Fibroblast of lung (primary cell): ENCODE data around the gene CEP120. TPM values are rescaled to one million over a fixed set of nuclear protein-coding genes. Genes with fewer than 3 reads are reported as not detected.
"Not testable (repeated sequence)": the region's sequence is repeated elsewhere in the genome, so short reads cannot be mapped to it uniquely, and the experiment has no call there.

Source experiments
- DNase-seq, 2 donors: peaks; one replicate each; pipeline versions ENCODE4 v3.0.0 to v3.0.0-alpha.2; 2010; ENCODE audit warnings: low read depth in 2 of 2
- H2AFZ ChIP-seq: 2 replicates; pipeline ENCODE4 v1.5.1; 2012; ENCODE audit warnings: low read length, control low read depth, inconsistent platforms
- H3K27ac ChIP-seq: 2 replicates; pipeline ENCODE4 v1.5.1; 2011; ENCODE audit warnings: low read length, control low read depth; ENCODE audit not compliant: insufficient read depth
- H3K27me3 ChIP-seq: 2 replicates; pipeline ENCODE4 v1.5.1; 2011; ENCODE audit warnings: mild to moderate bottlenecking, low read length; ENCODE audit not compliant: control insufficient read depth, insufficient read depth
- H3K36me3 ChIP-seq: 2 replicates; pipeline ENCODE4 v1.5.1; 2011; ENCODE audit warnings: low read length; ENCODE audit not compliant: control insufficient read depth, insufficient read depth
- H3K4me1 ChIP-seq: 2 replicates; pipeline ENCODE4 v1.5.1; 2011; ENCODE audit warnings: low read length; ENCODE audit not compliant: control insufficient read depth, insufficient read depth; ENCODE audit errors: extremely low read depth
- H3K4me2 ChIP-seq: 2 replicates; pipeline ENCODE4 v1.5.1; 2011; ENCODE audit warnings: low read length, control low read depth; ENCODE audit not compliant: insufficient read depth; ENCODE audit errors: extremely low read depth
- H3K4me3 ChIP-seq, 4 experiments: fragments of 200-600 bp in 1 of 4; sonication (generic) in 1 of 4; replicated peaks in 1 of 4; 2 replicates each; pipeline ENCODE4 v1.5.1; 2011 to 2016; ENCODE audit warnings: low read length in 4 of 4, low read depth in 3 of 4, mild to moderate bottlenecking in 3 of 4, control low read depth in 2 of 4, inconsistent platforms in 1 of 4, mixed read lengths in 1 of 4; ENCODE audit not compliant: insufficient read depth in 1 of 4; ENCODE audit errors: control extremely low read depth in 1 of 4
- H3K79me2 ChIP-seq: 2 replicates; pipeline ENCODE4 v1.5.1; 2012; ENCODE audit warnings: mild to moderate bottlenecking, low read length, inconsistent platforms; ENCODE audit not compliant: control insufficient read depth, insufficient read depth
- H3K9ac ChIP-seq: 2 replicates; pipeline ENCODE4 v1.5.1; 2011; ENCODE audit warnings: mild to moderate bottlenecking, low read length, control low read depth; ENCODE audit not compliant: insufficient read depth
- H3K9me3 ChIP-seq: 2 replicates; pipeline ENCODE4 v1.5.1; 2012; ENCODE audit warnings: low read depth, low read length; ENCODE audit not compliant: control insufficient read depth, insufficient read depth
- H4K20me1 ChIP-seq: 2 replicates; pipeline ENCODE4 v1.5.1; 2011; ENCODE audit warnings: low read length; ENCODE audit not compliant: control insufficient read depth, insufficient read depth; ENCODE audit errors: extremely low read depth
- CTCF ChIP-seq, 2 donors: IDR thresholded peaks in 1 of 2; conservative IDR thresholded peaks in 1 of 2; 1 replicate in 1 of 2; 2 replicates in 1 of 2; pipeline ENCODE4 v1.5.1; 2011 to 2012; ENCODE audit warnings: low read length in 2 of 2, control low read depth in 1 of 2, inconsistent platforms in 1 of 2, low read depth in 1 of 2, mild to moderate bottlenecking in 1 of 2
- EZH2 ChIP-seq: IDR thresholded peaks from 2 replicates; pipeline ENCODE4 v1.5.1; 2012; ENCODE audit warnings: low read length, control low read depth, mild to moderate bottlenecking; ENCODE audit errors: missing control alignments
- polyA minus RNA-seq: library from RNA; depleted of rRNA, polyadenylated mRNA; stranded (reverse); fragments of >200 nt; gene quantifications from 2 replicates; pipeline ENCODE4 v1.2.3, GENCODE V29; 2011; ENCODE audit warnings: low replicate concordance
- polyA plus RNA-seq, 2 donors: library from polyadenylated mRNA; depleted of rRNA in 1 of 2; stranded (reverse) in 1 of 2; unstranded in 1 of 2; fragments of >200 nt; gene quantifications; 2 replicates each; pipeline ENCODE4 v1.2.1, GENCODE V29; 2011 to 2012; ENCODE audit warnings: missing spikeins in 1 of 2
- total RNA-seq: library from RNA; depleted of rRNA; stranded (reverse); fragments of >200 nt; gene quantifications from 2 replicates; pipeline ENCODE4 v1.2.1, GENCODE V29; 2014

The CEP120 gene
- total RNA-seq (21.6 and 22.3 TPM in 2 replicates), polyA plus RNA-seq (10.8 and 14.8 TPM in 2 replicates), polyA minus RNA-seq (25.7 and 30.9 TPM in 2 replicates)
- 5.2 and 5.5 TPM in 2 replicates for polyA plus RNA-seq (2012)

GRCh38 chr5:123423278-123424149 lies at the start of gene CEP120:
TSS of gene CEP120 (minus strand) at chr5:123423403. CDS start at chr5:123422998, 405 bp downstream.
- Histone ChIP-seq H4K20me1 (no peaks in the 10 kb centered on the region), H2AFZ (peak within 1 kb of the TSS; percentile 93), H3K4me2 (peak within 1 kb of the TSS; percentile 93), H3K79me2 (peaks cover 12% of the 10 kb centered on the region), H3K9ac (peak within 1 kb of the TSS; percentile 66), H3K36me3 (no peaks in the 10 kb centered on the region), H3K9me3 (no peaks in the 10 kb centered on the region), H3K4me1 (no peaks in the 10 kb centered on the region), H3K27ac (peak within 1 kb of the TSS; percentile 52), H3K27me3 (no peaks in the 10 kb centered on the region), H3K4me3 (peak within 1 kb of the TSS; percentile 52 to 98 (median 72))
- DNase-seq, result peak; percentile 99 to 100
- TF ChIP-seq EZH2 (no peak), CTCF (conservative IDR thresholded peaks at IDR 0.05 in 1 of 2, IDR thresholded peaks at IDR 0.05 in 1 of 2; ENCODE audit: low read depth in 1 of 2, low read length in 2 of 2) (peak; percentile 64 to 77)

- Histone ChIP-seq H3K79me2 (no peaks in the 10 kb centered on the region), H3K27ac (no peak overlapping the region), H4K20me1 (no peaks in the 10 kb centered on the region), H3K9ac (no peak overlapping the region), H2AFZ (no peak overlapping the region), H3K4me3 (no peak overlapping the region), H3K27me3 (no peaks in the 10 kb centered on the region), H3K4me1 (no peaks in the 10 kb centered on the region), H3K4me2 (no peak overlapping the region), H3K36me3 (no peaks in the 10 kb centered on the region), H3K9me3 (no peaks in the 10 kb centered on the region)
- TF ChIP-seq CTCF (conservative IDR thresholded peaks at IDR 0.05 in 1 of 2, IDR thresholded peaks at IDR 0.05 in 1 of 2; ENCODE audit: low read depth in 1 of 2, low read length in 2 of 2), result no peak
- TF ChIP-seq EZH2, result no peak
- no peak for DNase-seq
Measured at GRCh38 chr5:123472150-123472924, 49.1 kb upstream of the CEP120 start.

GRCh38 chr5:123471385-123471784 lies 48.2 kb upstream of the CEP120 start:
- Histone ChIP-seq H3K27ac (no peak overlapping the region), H3K9ac (no peak overlapping the region), H3K4me2 (no peak overlapping the region), H3K4me3 (no peak overlapping the region), H2AFZ (no peak overlapping the region), H3K79me2 (no peaks in the 10 kb centered on the region), H3K36me3 (no peaks in the 10 kb centered on the region), H3K4me1 (no peaks in the 10 kb centered on the region), H3K9me3 (no peaks in the 10 kb centered on the region), H4K20me1 (no peaks in the 10 kb centered on the region), H3K27me3 (no peaks in the 10 kb centered on the region)
- DNase-seq, result no peak
- TF ChIP-seq EZH2 (no peak), CTCF (conservative IDR thresholded peaks at IDR 0.05 in 1 of 2, IDR thresholded peaks at IDR 0.05 in 1 of 2; ENCODE audit: low read depth in 1 of 2, low read length in 2 of 2) (no peak)

- DNase-seq, H4K20me1 ChIP-seq, H2AFZ ChIP-seq, H3K27ac ChIP-seq, H3K4me2 ChIP-seq, H3K79me2 ChIP-seq, H3K36me3 ChIP-seq, H3K27me3 ChIP-seq, H3K4me3 ChIP-seq, H3K9me3 ChIP-seq, H3K4me1 ChIP-seq, H3K9ac ChIP-seq: not testable (repeated sequence)
Measured at GRCh38 chr5:123466839-123467238, 43.6 kb upstream of the CEP120 start.
